Eye (tissue), 1 donor: ENCODE measurements around the gene BPIFA3.

ENCODE experiments used
- DNase-seq: peaks from one replicate; pipeline ENCODE4 v3.0.0-alpha.2; 2015

The BPIFA3 gene

GRCh38 chr20:33229843-33230242 lies 12.7 kb downstream of the BPIFA3 start:
- no peak for DNase-seq

DNA sequence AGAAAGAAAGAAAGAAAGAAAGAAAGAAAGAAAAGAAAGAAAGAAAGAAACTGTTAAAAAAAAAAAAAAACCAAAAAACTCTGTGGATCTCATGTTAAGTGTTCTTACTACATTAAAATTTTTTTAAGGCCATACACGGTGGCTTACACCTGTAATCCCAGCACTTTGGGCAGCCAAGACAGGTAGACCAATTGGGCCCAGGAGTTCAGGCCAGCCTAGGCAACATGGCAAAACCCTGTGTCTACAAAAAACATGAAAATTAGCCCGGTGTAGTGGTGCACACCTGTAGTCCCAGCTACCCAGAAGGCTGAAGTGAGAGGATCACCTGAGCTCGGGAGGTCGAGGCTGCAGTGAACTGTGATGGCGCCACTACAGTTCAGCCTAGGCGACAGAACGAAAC lies 14.1 kb downstream of the BPIFA3 start:
- DNase-seq, result no peak

DNA sequence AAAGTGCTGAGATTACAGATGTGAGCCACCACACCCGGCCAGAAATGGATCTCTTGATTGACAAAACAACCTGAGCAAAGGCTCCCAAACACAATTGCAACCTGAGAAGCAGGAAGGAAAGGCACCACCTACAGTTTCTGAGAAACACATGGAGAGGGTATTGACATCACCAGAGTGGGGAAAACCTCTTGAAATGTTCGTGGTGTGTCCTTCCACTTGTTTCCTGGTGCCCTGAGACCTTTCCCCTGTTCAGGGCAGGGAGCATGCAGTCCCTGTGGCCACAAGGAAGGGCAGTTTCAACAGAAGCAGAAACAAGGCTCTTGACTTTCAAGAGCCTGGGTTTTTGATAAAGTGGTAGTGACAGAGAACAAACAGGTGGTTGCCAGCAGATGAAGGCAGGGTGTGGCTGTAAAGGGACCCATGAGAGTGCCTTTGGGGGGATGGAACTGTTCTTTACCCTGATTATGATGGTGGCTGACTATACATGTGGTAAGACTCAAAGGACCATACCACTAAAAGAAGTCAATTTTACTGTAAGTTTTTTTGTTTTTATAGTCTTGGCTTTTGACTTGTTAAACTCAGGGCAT lies 15.4 kb downstream of the BPIFA3 start:
- no peak for DNase-seq

DNA sequence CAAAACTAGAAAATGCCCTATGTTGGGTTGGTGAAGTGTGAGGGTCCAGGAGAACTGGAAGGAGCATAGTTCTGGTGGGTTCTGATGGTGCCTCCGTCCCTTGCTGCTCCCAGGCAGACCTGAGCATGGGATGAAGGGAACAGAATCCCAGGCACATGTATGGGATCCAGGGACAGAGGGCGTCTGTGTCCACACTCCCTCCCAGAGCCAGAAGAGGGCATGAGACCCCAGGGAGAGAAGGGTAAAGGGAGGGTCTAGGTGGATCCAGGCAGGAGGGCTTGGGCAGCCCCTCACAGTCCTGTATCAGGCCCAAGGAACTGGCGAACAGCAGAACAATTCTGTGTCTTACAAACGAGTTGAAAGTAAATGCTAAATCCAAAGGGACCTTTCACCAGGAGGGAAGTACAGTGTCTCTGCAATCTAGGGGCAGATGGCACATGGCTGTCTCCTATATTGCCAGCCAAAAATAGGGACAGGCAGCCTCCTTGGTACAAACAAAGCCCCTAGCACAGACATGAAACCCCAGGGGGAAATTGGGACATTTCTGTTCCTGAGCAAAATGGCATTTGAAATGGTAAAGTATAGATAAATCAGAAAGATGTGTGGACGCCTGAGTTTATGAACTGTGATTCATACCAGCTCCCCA lies 16.1 kb downstream of the BPIFA3 start:
- DNase-seq, result peak; percentile 26

DNA sequence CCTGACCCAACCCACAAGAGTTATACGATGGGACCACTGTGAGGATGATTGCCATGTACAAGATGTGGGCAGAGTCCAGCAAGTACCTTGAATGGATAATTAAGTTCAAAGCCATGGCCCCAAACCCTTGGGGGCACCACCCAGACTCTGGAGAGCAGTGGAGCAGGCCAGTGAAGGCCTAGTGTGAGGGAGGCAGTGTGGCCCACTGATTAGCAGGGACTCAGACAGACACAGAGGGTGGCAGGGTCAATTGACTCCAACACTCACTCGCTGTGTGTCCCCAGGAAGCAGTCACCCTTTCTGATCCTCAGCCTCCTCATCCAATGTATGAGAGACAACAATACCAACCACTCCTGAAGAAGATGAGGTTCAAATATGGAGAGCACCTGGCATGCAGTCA lies 16.9 kb downstream of the BPIFA3 start:
- DNase-seq, result no peak

- no peak for DNase-seq
These were observed 18.5 kb downstream of the BPIFA3 start, which contains the start of gene BPIFA1 for GRCh38 chr20:33235696-33236095. Gene BPIFA1, plus strand, starts transcription at chr20:33235996. Its CDS starts 1,716 bp downstream, at chr20:33237712.

GRCh38 chr20:33236351-33236750 lies 19.2 kb downstream of the BPIFA3 start:
- no peak for DNase-seq

GRCh38 chr20:33237989-33238388 lies 20.8 kb downstream of the BPIFA3 start:
- no peak for DNase-seq

DNA sequence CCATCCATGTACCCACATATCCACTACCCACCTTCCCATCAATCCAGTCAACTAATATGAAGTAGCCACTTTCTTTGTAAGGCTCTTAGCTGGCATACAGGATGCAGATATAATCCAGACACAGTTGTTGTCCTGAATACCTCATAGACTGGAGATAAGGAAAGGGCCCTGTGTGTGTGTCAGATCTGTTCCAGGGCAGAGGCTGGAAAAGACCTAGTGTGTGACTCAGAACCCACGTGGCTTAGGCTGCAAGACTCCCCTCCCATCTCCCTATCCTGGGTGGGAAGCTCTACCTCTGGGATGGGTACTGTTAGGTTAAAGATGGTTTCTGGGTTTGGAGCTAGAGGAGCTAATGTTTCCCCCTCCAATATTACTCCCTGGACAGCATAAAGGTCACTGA lies 22.3 kb downstream of the BPIFA3 start:
- DNase-seq, result no peak

GRCh38 chr20:33239979-33240736 lies 23.0 kb downstream of the BPIFA3 start:
- DNase-seq, result no peak

DNA sequence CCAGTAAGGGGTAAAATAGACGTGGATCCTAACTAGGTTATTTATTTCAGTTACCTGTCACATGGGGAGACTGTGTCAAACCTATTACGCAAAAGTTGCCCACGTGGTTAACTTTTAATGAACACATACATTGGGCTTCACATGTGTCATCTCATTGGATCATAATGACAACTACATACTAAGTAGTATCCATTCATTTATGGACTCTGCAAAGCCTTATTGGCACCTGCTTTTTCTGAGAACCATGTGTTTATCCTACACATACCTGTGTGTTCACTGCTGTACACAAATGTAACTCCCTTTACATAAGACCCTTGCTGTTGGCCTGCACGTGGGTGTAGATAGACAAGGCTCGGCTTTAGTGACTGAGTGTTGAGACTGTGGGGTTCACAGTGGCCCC lies 23.8 kb downstream of the BPIFA3 start:
- no peak for DNase-seq

- no peak for DNase-seq
These were observed 25.4 kb downstream of the BPIFA3 start for GRCh38 chr20:33242319-33243100.

- no peak for DNase-seq
These were observed 28.9 kb downstream of the BPIFA3 start for GRCh38 chr20:33246077-33246476.

DNA sequence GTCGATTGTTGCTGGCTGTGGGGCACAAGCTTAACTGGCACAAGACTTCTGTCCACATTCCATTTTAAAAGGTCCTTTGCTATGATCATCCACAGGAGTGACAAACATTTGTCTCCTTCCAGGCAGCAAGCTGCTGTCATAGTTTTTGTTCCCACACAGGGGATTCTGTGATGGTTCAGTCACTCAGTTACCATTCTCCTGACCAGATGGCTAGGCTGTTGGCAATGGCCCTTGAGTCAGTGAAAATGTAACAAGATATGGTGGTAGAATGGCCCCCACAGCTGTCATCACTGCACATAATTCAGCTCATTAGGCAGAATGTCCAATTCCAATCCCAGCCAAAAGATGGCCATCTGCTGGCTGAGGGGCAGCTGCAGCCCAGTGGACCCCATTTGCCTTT lies 32.3 kb downstream of the BPIFA3 start:
- peak; percentile 41 for DNase-seq

DNA sequence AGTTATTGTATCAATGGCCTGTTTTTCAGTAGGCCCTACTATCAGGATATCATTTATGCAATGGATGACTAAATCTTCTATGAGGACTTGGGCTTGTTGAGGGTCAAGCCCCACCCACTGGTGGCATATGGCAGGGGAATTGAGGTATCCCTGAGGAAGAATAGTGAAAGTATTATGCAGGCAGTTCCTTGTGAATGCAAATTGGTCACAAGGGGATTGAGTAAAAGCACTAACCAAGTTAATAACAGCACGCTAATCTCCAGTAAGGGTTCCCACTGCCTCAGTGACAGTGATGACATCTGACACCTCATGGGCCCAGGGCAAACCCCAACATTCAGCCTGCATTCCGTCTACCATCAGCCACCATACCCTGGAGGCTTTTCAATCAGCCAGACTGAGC lies 33.5 kb downstream of the BPIFA3 start:
- peak; percentile 83 for DNase-seq

- no peak for DNase-seq
These were observed 34.3 kb downstream of the BPIFA3 start for GRCh38 chr20:33251496-33251895.

DNA sequence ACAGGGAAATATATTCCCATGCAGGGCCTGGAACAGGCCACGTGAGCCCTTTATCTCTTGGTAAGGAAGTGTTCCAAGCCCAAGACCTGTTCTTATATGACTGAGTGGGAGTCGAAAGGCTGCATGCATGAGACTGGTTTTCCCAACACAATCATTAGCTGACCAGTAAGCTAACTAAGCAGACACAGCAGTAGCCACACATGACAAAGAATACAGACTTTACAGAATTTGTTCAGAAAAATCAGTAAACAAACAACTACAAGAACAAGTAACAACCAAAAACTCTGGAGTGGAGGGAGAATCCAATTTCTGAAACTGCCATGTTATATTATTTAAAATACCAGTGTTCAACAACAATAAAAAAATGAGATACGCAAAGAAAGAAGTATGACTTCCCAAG lies 35.3 kb downstream of the BPIFA3 start:
- DNase-seq, result no peak

GRCh38 chr20:33255005-33255404 lies 37.9 kb downstream of the BPIFA3 start:
- DNase-seq, result no peak

GRCh38 chr20:33257237-33257636 lies 40.1 kb downstream of the BPIFA3 start:
- no peak for DNase-seq

DNA sequence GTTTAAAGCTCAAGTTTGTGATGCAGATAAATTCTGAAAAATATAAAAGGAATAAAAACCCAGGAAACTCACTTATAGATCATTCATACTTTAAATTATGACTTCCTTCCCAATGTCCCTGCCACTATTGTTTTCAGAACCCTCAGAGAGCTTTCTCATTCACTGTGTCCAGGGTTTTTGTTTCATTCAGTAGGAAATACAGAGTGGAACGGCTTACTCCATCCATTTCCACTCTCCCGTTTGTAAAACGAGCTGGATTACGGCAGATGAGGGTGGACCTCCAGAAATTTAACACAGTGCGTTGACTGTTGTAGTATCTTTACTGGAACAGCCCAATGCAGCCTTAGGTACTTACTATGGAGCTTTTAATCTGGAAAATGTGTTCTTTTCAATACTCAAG lies 42.2 kb downstream of the BPIFA3 start:
- no peak for DNase-seq

DNA sequence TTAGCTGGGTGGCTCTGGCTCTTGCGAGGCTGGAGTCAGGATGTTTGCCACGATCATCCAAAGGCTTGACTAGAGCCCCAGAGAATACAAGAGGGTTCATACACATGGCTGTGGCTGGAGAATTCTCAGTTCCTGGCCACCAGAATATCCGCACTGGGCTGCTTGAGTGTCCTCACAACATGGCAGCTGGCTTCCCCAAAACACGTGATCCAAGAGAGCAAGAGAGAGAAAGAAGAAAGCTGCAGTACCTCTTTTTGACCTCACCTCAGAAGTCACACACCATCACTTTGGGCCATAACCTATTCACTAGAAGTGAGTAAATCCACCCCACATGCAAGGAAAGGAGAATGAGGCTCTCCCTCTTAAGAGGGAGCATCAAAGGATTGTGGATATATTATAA lies 44.3 kb downstream of the BPIFA3 start:
- no peak for DNase-seq

- peak; percentile 63 for DNase-seq
These were observed 45.5 kb downstream of the BPIFA3 start for GRCh38 chr20:33262658-33263065.

DNA sequence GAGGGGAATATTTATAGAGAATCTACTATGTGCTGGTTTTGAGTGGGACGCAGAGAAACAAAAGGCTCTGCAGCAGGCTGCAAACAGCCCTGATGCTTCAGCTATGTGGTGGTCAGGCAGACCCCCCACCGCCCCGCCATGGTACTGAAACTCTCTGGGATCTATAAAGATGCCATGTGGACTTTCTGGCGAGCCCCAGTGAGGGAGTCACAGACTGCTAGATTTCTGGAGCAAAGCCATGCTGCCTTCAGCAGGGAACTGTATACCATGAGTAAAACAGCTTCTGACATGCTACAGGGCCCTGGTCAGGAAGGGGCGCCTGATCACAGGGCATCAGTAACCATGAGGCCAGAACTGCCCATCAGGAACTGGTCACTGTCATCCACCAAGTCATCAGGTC lies 46.6 kb downstream of the BPIFA3 start:
- DNase-seq, result no peak
